Endothelial cell of umbilical vein (primary cell): ENCODE measurements around the gene TUB. TPM values are rescaled to one million over a fixed set of nuclear protein-coding genes. Genes with fewer than 3 reads are reported as not detected.

Experiments
- BruUV-seq: library from RNA; stranded (reverse); fragments of 400-500 nt; replicated peaks from 2 replicates; lab custom pipeline; 2021; lab: Mats Ljungman, UMichigan
- CTCF ChIA-PET: fragments of 300-600, 350-600 bp; sonication (Branson Sonifier 250); formaldehyde crosslinking; loops from one replicate; lab custom pipeline; 2021; ENCODE audit warnings: antibody characterized with exemption, inconsistent platforms; lab: Charles Lee
- POLR2A ChIA-PET: fragments of 300-600, 350-600 bp; sonication (Branson Sonifier 250); formaldehyde crosslinking; loops from one replicate; lab custom pipeline; 2021; ENCODE audit warnings: antibody characterized with exemption, inconsistent platforms; lab: Charles Lee
- DNase-seq: peaks from one replicate; pipeline ENCODE4 v3.0.0-alpha.2; 2011; ENCODE audit warnings: low read depth, low spot score
- FAIRE-seq: peaks from 2 replicates; lab custom pipeline; 2011; peaks lifted over from hg19 to GRCh38; lab: Jason Lieb, UNC
- H2AFZ ChIP-seq: 2 replicates; pipeline ENCODE4 v1.6.0; 2012; ENCODE audit warnings: low read depth, low read length, control low read depth, inconsistent platforms
- H3K27ac ChIP-seq: 2 replicates; pipeline ENCODE4 v1.5.1; 2011; ENCODE audit warnings: low read depth, mild to moderate bottlenecking, control low read depth, low read length, moderate library complexity; ENCODE audit not compliant: insufficient read depth
- H3K27me3 ChIP-seq, 2 experiments: 2 replicates each; pipeline versions ENCODE4 v1.6.0 to v1.6.1; 2011; ENCODE audit warnings: low read length in 2 of 2, mixed read lengths in 1 of 2; ENCODE audit not compliant: control insufficient read depth in 2 of 2, insufficient read depth in 2 of 2
- H3K36me3 ChIP-seq, 2 experiments: 2 replicates in 1 of 2; 3 replicates in 1 of 2; pipeline ENCODE4 v1.5.1; 2011; ENCODE audit warnings: low read length in 2 of 2, mild to moderate bottlenecking in 1 of 2, moderate library complexity in 1 of 2; ENCODE audit not compliant: control insufficient read depth in 2 of 2, insufficient read depth in 2 of 2; ENCODE audit errors: extremely low read depth in 1 of 2
- H3K4me1 ChIP-seq: 3 replicates; pipeline ENCODE4 v1.5.1; 2011; ENCODE audit warnings: mild to moderate bottlenecking, low read length; ENCODE audit not compliant: control insufficient read depth, insufficient read depth; ENCODE audit errors: extremely low read depth
- H3K4me2 ChIP-seq: 2 replicates; pipeline ENCODE4 v1.6.1; 2011; ENCODE audit warnings: low read length, control low read depth, mixed read lengths; ENCODE audit not compliant: insufficient read depth
- H3K4me3 ChIP-seq, 3 experiments: fragments of 200-600 bp in 1 of 3; sonication (generic), shearing (Covaris generic) in 1 of 3; replicated peaks in 1 of 3; 2 replicates each; pipeline ENCODE4 v1.5.1; 2011 to 2016; ENCODE audit warnings: control low read depth in 3 of 3, low read length in 3 of 3, mild to moderate bottlenecking in 2 of 3, inconsistent platforms in 1 of 3, low read depth in 1 of 3, moderate library complexity in 1 of 3; ENCODE audit not compliant: insufficient read depth in 1 of 3
- H3K79me2 ChIP-seq: 2 replicates; pipeline ENCODE4 v1.6.0; 2012; ENCODE audit warnings: low read length, inconsistent platforms; ENCODE audit not compliant: control insufficient read depth, insufficient read depth
- H3K9ac ChIP-seq: replicated peaks from 2 replicates; pipeline ENCODE3; 2011; ENCODE audit warnings: low read length, control low read depth; ENCODE audit not compliant: insufficient read depth; ENCODE audit errors: extremely low read depth
- H3K9me1 ChIP-seq: replicated peaks from 3 replicates; pipeline ENCODE4 v1.6.0; 2011; ENCODE audit warnings: mild to moderate bottlenecking, low read length; ENCODE audit not compliant: control insufficient read depth, insufficient read depth; ENCODE audit errors: extremely low read depth
- H3K9me3 ChIP-seq: replicated peaks from 2 replicates; pipeline ENCODE4 v1.5.1; 2012; ENCODE audit warnings: low read length, inconsistent platforms; ENCODE audit not compliant: control insufficient read depth, insufficient read depth
- H4K20me1 ChIP-seq: replicated peaks from 2 replicates; pipeline ENCODE3; 2011; ENCODE audit warnings: mild to moderate bottlenecking, low read length; ENCODE audit not compliant: control insufficient read depth, insufficient read depth; ENCODE audit errors: extremely low read depth
- CTCF ChIP-seq, 2 donors: IDR thresholded peaks; 1 replicate in 1 of 2; 2 replicates in 1 of 2; pipeline ENCODE4 v1.5.1; 2011; ENCODE audit warnings: low read length in 2 of 2, mild to moderate bottlenecking in 2 of 2, moderate library complexity in 2 of 2, control low read depth in 1 of 2, inconsistent platforms in 1 of 2, low read depth in 1 of 2; ENCODE audit not compliant: insufficient read depth in 1 of 2; ENCODE audit errors: extremely low read depth in 1 of 2
- EZH2 ChIP-seq: IDR thresholded peaks from 2 replicates; pipeline ENCODE4 v1.6.1; 2012; ENCODE audit warnings: borderline replicate concordance, low read depth, mild to moderate bottlenecking, moderate library complexity, low read length, inconsistent platforms; ENCODE audit not compliant: severe bottlenecking
- FOS ChIP-seq: IDR thresholded peaks from 2 replicates; pipeline ENCODE4 v1.6.1; 2011; ENCODE audit warnings: mild to moderate bottlenecking, low read length, moderate library complexity, borderline replicate concordance; ENCODE audit not compliant: insufficient read depth
- GATA2 ChIP-seq: IDR thresholded peaks from 2 replicates; pipeline ENCODE4 v1.7.0; 2011; ENCODE audit warnings: low read depth, mild to moderate bottlenecking, moderate library complexity, mixed read lengths, low read length; ENCODE audit not compliant: insufficient read length, insufficient read depth
- JUN ChIP-seq: IDR thresholded peaks from 2 replicates; pipeline ENCODE4 v1.6.1; 2011; ENCODE audit warnings: borderline replicate concordance, low read depth; ENCODE audit not compliant: insufficient read length, insufficient read depth
- MYC ChIP-seq: IDR thresholded peaks from one replicate; pipeline ENCODE4 v1.6.1; 2011; ENCODE audit warnings: mild to moderate bottlenecking, low read depth, low read length
- POLR2A ChIP-seq: IDR thresholded peaks from 2 replicates; pipeline ENCODE4 v1.6.1; 2012; ENCODE audit warnings: low read depth, mild to moderate bottlenecking, control low read depth, low read length
- POLR2AphosphoS5 ChIP-seq: IDR thresholded peaks from 2 replicates; pipeline ENCODE4 v1.6.1; 2012; ENCODE audit warnings: low read depth, mild to moderate bottlenecking, control low read depth, low read length, moderate library complexity; ENCODE audit not compliant: insufficient read depth
- dilution Hi-C: fragments of 300-500 bp; cut with MboI; formaldehyde crosslinking; loops from one replicate; pipeline ENCODE4 v1.15.0; 2019; ENCODE audit warnings: low sequenced_read_pairs; ENCODE audit not compliant: extremely low pct_ligation_motif_present
- intact Hi-C: fragments of 100-400 bp; cut with micrococcal nuclease; formaldehyde crosslinking; loops from one replicate; pipeline ENCODE4 v1.10.0; 2022
- polyA plus RNA-seq, 4 experiments: library from polyadenylated mRNA; depleted of rRNA in 3 of 4; stranded (reverse) in 3 of 4; unstranded in 1 of 4; fragments of >200 nt; gene quantifications; 2 replicates each; pipeline versions ENCODE4 v1.2.1 to v1.2.3, GENCODE V29; 2011 to 2012; ENCODE audit warnings: missing spikeins in 1 of 4
- total RNA-seq: library from RNA; stranded (reverse); gene quantifications from 2 replicates; pipeline ENCODE4 v1.2.3, GENCODE V29; 2021
- TF ChIP-seq, protein P1 (sequence below): IDR thresholded peaks from 2 replicates; pipeline ENCODE4 v1.6.1; 2011; ENCODE audit not compliant: insufficient read depth, insufficient read length

The TUB gene
- total and polyA plus RNA-seq, 2 donors (not counting 3 experiments of a cell fraction or from before 2014, with no cell fraction given), result 2.3 to 3.9 TPM

GRCh38 chr11:8031248-8032115 lies 49.5 kb upstream of the TUB start:
- no peak overlapping the region for H3K4me3 ChIP-seq
- ChIA-PET POLR2A (no interaction called here), CTCF (interaction anchor here (1.0 to 12.3 kb wide), 2 partner anchors 25 to 64 kb away, joined by 3 to 528 read pairs; no protein-coding TSS in a partner anchor)
- no peak for DNase-seq
- H3K4me1 ChIP-seq, result no peaks in the 10 kb centered on the region
- H3K9me3 ChIP-seq, result no peaks in the 10 kb centered on the region
- H3K4me2 ChIP-seq, result no peak overlapping the region
- TF ChIP-seq JUN (no peak), GATA2 (no peak), FOS (no peak), POLR2A (no peak), EZH2 (no peak), MYC (no peak), POLR2AphosphoS5 (no peak), CTCF (IDR thresholded peaks at IDR 0.05; ENCODE audit: extremely low read depth in 1 of 2, insufficient read depth in 1 of 2, low read depth in 1 of 2, low read length in 2 of 2) (no peak)
- TF ChIP-seq, protein P1, sequence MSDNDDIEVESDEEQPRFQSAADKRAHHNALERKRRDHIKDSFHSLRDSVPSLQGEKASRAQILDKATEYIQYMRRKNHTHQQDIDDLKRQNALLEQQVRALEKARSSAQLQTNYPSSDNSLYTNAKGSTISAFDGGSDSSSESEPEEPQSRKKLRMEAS, result no peak
- H3K9me1 ChIP-seq, result no peaks in the 10 kb centered on the region
- no peak overlapping the region for H2AFZ ChIP-seq
- intact Hi-C loops, result no loop called here
- no peak for FAIRE-seq
- no peaks in the 10 kb centered on the region for H4K20me1 ChIP-seq
- BruUV-seq, result no TSS peak
- H3K79me2 ChIP-seq, result no peaks in the 10 kb centered on the region
- dilution Hi-C loops, result no loop called here
- no peaks in the 10 kb centered on the region for H3K36me3 ChIP-seq
- peaks cover 0 to 4% of the 10 kb centered on the region in 2 experiments for H3K27me3 ChIP-seq
- no peak overlapping the region for H3K9ac ChIP-seq
- H3K27ac ChIP-seq, result no peak overlapping the region
